ENCODE data around the gene LRP1B. TPM values are rescaled to one million over a fixed set of nuclear protein-coding genes. Genes with fewer than 3 reads are reported as not detected.

LRP1B gene
- total RNA-seq, 1 experiment from 2014 or later = 0.08 TPM

- Histone ChIP-seq H3K27me3 (replicated peaks) (no peaks in the 10 kb centered on the region), H3K27ac (no peak overlapping the region), H3K36me3 (no peaks in the 10 kb centered on the region), H3K9me3 (replicated peaks) (no peaks in the 10 kb centered on the region), H3K4me1 (replicated peaks) (no peaks in the 10 kb centered on the region), H3K4me3 (no peak overlapping the region)
- no peak for DNase-seq (ENCODE audit: low read depth in 1 of 2, low spot score in 2 of 2)
Observed at GRCh38 chr2:140498360-140498759, 1632.5 kb downstream of the LRP1B start.

GRCh38 chr2:140496714-140497113 is 1634.1 kb downstream of the LRP1B start:
- no peaks in the 10 kb centered on the region for H3K4me1 ChIP-seq (replicated peaks)
- no peaks in the 10 kb centered on the region for H3K36me3 ChIP-seq

GRCh38 chr2:140491876-140492275 is 1638.9 kb downstream of the LRP1B start:
- Histone ChIP-seq H3K27me3 (replicated peaks) (no peaks in the 10 kb centered on the region), H3K36me3 (no peaks in the 10 kb centered on the region), H3K27ac (no peak overlapping the region), H3K4me1 (replicated peaks) (no peaks in the 10 kb centered on the region), H3K9me3 (replicated peaks) (no peaks in the 10 kb centered on the region), H3K4me3 (no peak overlapping the region)
- no peak for DNase-seq (ENCODE audit: low read depth in 1 of 2, low spot score in 2 of 2)

More at GRCh38 chr2:140496714-140497113, 1634.1 kb downstream of the LRP1B start:
- H3K4me3 ChIP-seq = no peak overlapping the region
- no peaks in the 10 kb centered on the region for H3K27me3 ChIP-seq (replicated peaks)
- H3K9me3 ChIP-seq (replicated peaks) = no peaks in the 10 kb centered on the region
- DNase-seq (ENCODE audit: low read depth in 1 of 2, low spot score in 2 of 2) = no peak
- H3K27ac ChIP-seq = no peak overlapping the region

- no peak overlapping the region for H3K4me3 ChIP-seq
Observed at GRCh38 chr2:140489193-140489592, 1641.6 kb downstream of the LRP1B start.

GRCh38 chr2:140481136-140481535 is 1649.7 kb downstream of the LRP1B start:
- no peaks in the 10 kb centered on the region for H3K27me3 ChIP-seq (replicated peaks)
- no peaks in the 10 kb centered on the region for H3K36me3 ChIP-seq
- H3K9me3 ChIP-seq (replicated peaks) = no peaks in the 10 kb centered on the region
- H3K27ac ChIP-seq = no peak overlapping the region
- no peak for DNase-seq (ENCODE audit: low read depth in 1 of 2, low spot score in 2 of 2)
- no peaks in the 10 kb centered on the region for H3K4me1 ChIP-seq (replicated peaks)
- no peak overlapping the region for H3K4me3 ChIP-seq

More at GRCh38 chr2:140489193-140489592, 1641.6 kb downstream of the LRP1B start:
- H3K27ac ChIP-seq = no peak overlapping the region
- DNase-seq (ENCODE audit: low read depth in 1 of 2, low spot score in 2 of 2) = no peak
- H3K9me3 ChIP-seq (replicated peaks) = no peaks in the 10 kb centered on the region
- no peaks in the 10 kb centered on the region for H3K4me1 ChIP-seq (replicated peaks)
- H3K36me3 ChIP-seq = no peaks in the 10 kb centered on the region
- H3K27me3 ChIP-seq (replicated peaks) = no peaks in the 10 kb centered on the region

GRCh38 chr2:140473851-140474250 is 1657.0 kb downstream of the LRP1B start:
- no peak overlapping the region for H3K4me3 ChIP-seq
- no peaks in the 10 kb centered on the region for H3K9me3 ChIP-seq (replicated peaks)
- no peaks in the 10 kb centered on the region for H3K27me3 ChIP-seq (replicated peaks)
- DNase-seq (ENCODE audit: low read depth in 1 of 2, low spot score in 2 of 2) = no peak
- H3K36me3 ChIP-seq = no peaks in the 10 kb centered on the region
- no peak overlapping the region for H3K27ac ChIP-seq
- no peaks in the 10 kb centered on the region for H3K4me1 ChIP-seq (replicated peaks)

GRCh38 chr2:140472676-140473075 is 1658.1 kb downstream of the LRP1B start:
- DNase-seq (ENCODE audit: low read depth in 1 of 2, low spot score in 2 of 2) = no peak
- H3K27ac ChIP-seq = no peak overlapping the region
- no peak overlapping the region for H3K4me3 ChIP-seq
- H3K4me1 ChIP-seq (replicated peaks) = no peaks in the 10 kb centered on the region
- H3K36me3 ChIP-seq = no peaks in the 10 kb centered on the region
- H3K9me3 ChIP-seq (replicated peaks) = no peaks in the 10 kb centered on the region
- no peaks in the 10 kb centered on the region for H3K27me3 ChIP-seq (replicated peaks)

GRCh38 chr2:140465301-140465700 is 1665.5 kb downstream of the LRP1B start:
- Histone ChIP-seq H3K4me1 (replicated peaks) (no peaks in the 10 kb centered on the region), H3K27me3 (replicated peaks) (no peaks in the 10 kb centered on the region), H3K36me3 (no peaks in the 10 kb centered on the region), H3K27ac (no peak overlapping the region), H3K4me3 (no peak overlapping the region), H3K9me3 (replicated peaks) (no peaks in the 10 kb centered on the region)
- no peak for DNase-seq (ENCODE audit: low read depth in 1 of 2, low spot score in 2 of 2)

- Histone ChIP-seq H3K9me3 (replicated peaks) (no peaks in the 10 kb centered on the region), H3K27me3 (replicated peaks) (no peaks in the 10 kb centered on the region), H3K4me1 (replicated peaks) (no peaks in the 10 kb centered on the region), H3K27ac (no peak overlapping the region), H3K4me3 (no peak overlapping the region), H3K36me3 (no peaks in the 10 kb centered on the region)
- DNase-seq (ENCODE audit: low read depth in 1 of 2, low spot score in 2 of 2) = no peak
Observed at GRCh38 chr2:140462990-140463389, 1667.8 kb downstream of the LRP1B start.

- Histone ChIP-seq H3K27me3 (replicated peaks) (no peaks in the 10 kb centered on the region), H3K4me1 (replicated peaks) (no peaks in the 10 kb centered on the region), H3K27ac (no peak overlapping the region), H3K4me3 (no peak overlapping the region), H3K9me3 (replicated peaks) (no peaks in the 10 kb centered on the region), H3K36me3 (no peaks in the 10 kb centered on the region)
- no peak for DNase-seq (ENCODE audit: low read depth in 1 of 2, low spot score in 2 of 2)
Observed at GRCh38 chr2:140457483-140457882, 1673.3 kb downstream of the LRP1B start.

- Histone ChIP-seq H3K36me3 (no peaks in the 10 kb centered on the region), H3K9me3 (replicated peaks) (no peaks in the 10 kb centered on the region), H3K27ac (no peak overlapping the region), H3K4me3 (no peak overlapping the region), H3K4me1 (replicated peaks) (no peaks in the 10 kb centered on the region), H3K27me3 (replicated peaks) (no peaks in the 10 kb centered on the region)
- no peak for DNase-seq (ENCODE audit: low read depth in 1 of 2, low spot score in 2 of 2)
Observed at GRCh38 chr2:140455315-140455714, 1675.5 kb downstream of the LRP1B start.

- H3K27ac ChIP-seq = no peak overlapping the region
- H3K27me3 ChIP-seq (replicated peaks) = no peaks in the 10 kb centered on the region
- H3K4me3 ChIP-seq = no peak overlapping the region
- H3K4me1 ChIP-seq (replicated peaks) = no peaks in the 10 kb centered on the region
- no peaks in the 10 kb centered on the region for H3K9me3 ChIP-seq (replicated peaks)
- no peak for DNase-seq (ENCODE audit: low read depth in 1 of 2, low spot score in 2 of 2)
- H3K36me3 ChIP-seq = no peaks in the 10 kb centered on the region
Observed at GRCh38 chr2:140454717-140455116, 1676.1 kb downstream of the LRP1B start.

- no peaks in the 10 kb centered on the region for H3K36me3 ChIP-seq
- H3K27me3 ChIP-seq (replicated peaks) = no peaks in the 10 kb centered on the region
- no peak overlapping the region for H3K4me3 ChIP-seq
- H3K4me1 ChIP-seq (replicated peaks) = no peaks in the 10 kb centered on the region
- H3K9me3 ChIP-seq (replicated peaks) = no peaks in the 10 kb centered on the region
- H3K27ac ChIP-seq = no peak overlapping the region
- no peak for DNase-seq (ENCODE audit: low read depth in 1 of 2, low spot score in 2 of 2)
Observed at GRCh38 chr2:140451324-140451723, 1679.5 kb downstream of the LRP1B start.

- DNase-seq (ENCODE audit: low read depth in 1 of 2, low spot score in 2 of 2) = no peak
Observed at GRCh38 chr2:140442319-140442718, 1688.5 kb downstream of the LRP1B start.

GRCh38 chr2:140440815-140441214 is 1690.0 kb downstream of the LRP1B start:
- Histone ChIP-seq H3K36me3 (no peaks in the 10 kb centered on the region), H3K27ac (no peak overlapping the region), H3K9me3 (replicated peaks) (no peaks in the 10 kb centered on the region), H3K4me1 (replicated peaks) (no peaks in the 10 kb centered on the region), H3K27me3 (replicated peaks) (no peaks in the 10 kb centered on the region), H3K4me3 (no peak overlapping the region)
- no peak for DNase-seq (ENCODE audit: low read depth in 1 of 2, low spot score in 2 of 2)

More at GRCh38 chr2:140442319-140442718, 1688.5 kb downstream of the LRP1B start:
- Histone ChIP-seq H3K36me3 (no peaks in the 10 kb centered on the region), H3K27ac (no peak overlapping the region), H3K4me3 (no peak overlapping the region), H3K9me3 (replicated peaks) (no peaks in the 10 kb centered on the region), H3K4me1 (replicated peaks) (no peaks in the 10 kb centered on the region), H3K27me3 (replicated peaks) (no peaks in the 10 kb centered on the region)
